Esophagus muscularis mucosa (tissue), 4 donors: ENCODE results near the gene CROCC. TPM values are rescaled to one million over a fixed set of nuclear protein-coding genes. Genes with fewer than 3 reads are reported as not detected.

ENCODE experiments used
- DNase-seq: peaks from one replicate; pipeline ENCODE4 v3.0.0-alpha.2; 2017; ENCODE audit errors: extremely low spot score
- H3K27ac ChIP-seq, 4 donors: fragments of 200-600 bp; sonication (generic); replicated peaks in 1 of 4; 1 replicate in 3 of 4; 2 replicates in 1 of 4; pipeline ENCODE4 v1.5.1; 2016 to 2019; ENCODE audit warnings: mild to moderate bottlenecking in 1 of 4
- H3K27me3 ChIP-seq, 4 donors: fragments of 200-600 bp; sonication (generic); one replicate each; pipeline versions ENCODE4 v1.5.1 to v1.6.0; 2016 to 2019
- H3K36me3 ChIP-seq, 4 donors: fragments of 200-600 bp; sonication (generic); one replicate each; pipeline ENCODE4 v1.5.1; 2016 to 2019
- H3K4me1 ChIP-seq, 4 donors: fragments of 200-600 bp; sonication (generic); one replicate each; pipeline ENCODE4 v1.5.1; 2016 to 2019
- H3K4me3 ChIP-seq, 4 donors: fragments of 200-600 bp; sonication (generic); 1 replicate in 2 of 4; 2 replicates in 2 of 4; pipeline ENCODE4 v1.5.1; 2016 to 2019; ENCODE audit warnings: mild to moderate bottlenecking in 4 of 4, moderate library complexity in 1 of 4
- H3K9me3 ChIP-seq, 4 donors: fragments of 200-600 bp; sonication (generic); 1 replicate in 3 of 4; 2 replicates in 1 of 4; pipeline ENCODE4 v1.5.1; 2016 to 2019
- EP300 ChIP-seq: sonication (generic); formaldehyde crosslinking; IDR thresholded peaks from one replicate; pipeline ENCODE4 v1.6.1; 2017; ENCODE audit warnings: antibody characterized with exemption
- POLR2A ChIP-seq: fragments of 450-650 bp; IDR thresholded peaks from one replicate; pipeline ENCODE4 v1.6.1; 2017; ENCODE audit warnings: antibody characterized with exemption, moderate library complexity, mild to moderate bottlenecking, low read depth
- POLR2AphosphoS5 ChIP-seq, 2 donors: sonication (generic); formaldehyde crosslinking; IDR thresholded peaks; one replicate each; pipeline ENCODE4 v1.6.1; 2017; ENCODE audit warnings: antibody characterized with exemption in 2 of 2
- WGBS: methylation state at CpG from one replicate; pipeline ENCODE4 v1.1.5; 2018; 5-methylcytosine and 5-hydroxymethylcytosine counted together
- intact Hi-C: fragments of 100-400 bp; cut with DNase I; formaldehyde crosslinking; loops from one replicate; pipeline ENCODE4 v1.15.1; 2023
- total RNA-seq, 4 donors: library from RNA; depleted of rRNA; stranded (reverse); fragments of >200 nt; gene quantifications; one replicate each; pipeline versions ENCODE4 v1.1.0 to v1.2.1, GENCODE V29; 2016
- TF ChIP-seq, protein P1 (sequence below), 3 experiments: fragments of 200-600 bp in 2 of 3; fragments of 450-650 bp in 1 of 3; sonication (generic) in 2 of 3; IDR thresholded peaks; one replicate each; pipeline ENCODE4 v1.5.1; 2017 to 2019; ENCODE audit warnings: antibody characterized with exemption in 3 of 3, mild to moderate bottlenecking in 2 of 3, moderate library complexity in 1 of 3

CROCC gene
- total RNA-seq, 4 donors from 2014 or later, result 17.6 to 36.3 (median 23.0) TPM

DNA sequence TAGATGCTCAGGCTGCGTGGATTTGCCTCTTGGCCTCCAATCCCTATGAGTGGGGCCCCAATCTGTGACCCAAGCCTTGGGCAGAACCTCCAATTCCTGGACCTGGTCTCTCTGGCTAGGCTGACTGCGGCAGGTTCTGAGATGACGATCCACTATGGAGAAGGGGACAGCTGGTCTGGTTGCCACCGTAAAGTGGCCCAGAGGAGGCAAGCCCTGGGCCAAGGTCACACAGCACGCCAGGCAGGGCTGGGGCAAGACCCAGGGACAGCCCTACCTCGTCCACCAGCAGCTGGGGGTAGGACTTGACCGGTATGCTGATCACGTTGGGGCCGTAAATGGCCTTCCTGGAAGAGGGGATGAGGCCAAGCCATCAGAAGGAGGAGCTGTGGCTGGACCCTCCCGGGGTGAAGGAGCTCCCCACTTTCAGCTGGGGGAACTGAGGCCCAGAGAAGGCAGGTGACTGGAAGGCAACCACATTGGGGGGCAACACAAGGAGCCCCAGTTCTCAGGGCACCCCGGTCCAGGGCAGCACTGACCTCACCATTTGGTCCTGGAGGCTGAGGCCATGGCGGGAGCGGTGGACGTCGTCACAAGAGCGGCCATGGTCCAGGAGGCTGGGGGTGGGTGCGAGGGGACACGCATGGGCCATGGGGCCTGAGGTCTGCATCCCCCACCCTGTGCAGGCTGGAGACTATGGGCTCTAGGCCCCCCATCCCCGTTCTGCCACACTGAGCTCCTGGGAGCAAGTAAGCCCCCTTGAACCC is 80.2 kb downstream of the CROCC start:
- no peaks in the 10 kb centered on the region for H3K9me3 ChIP-seq
- no peak overlapping the region for H3K4me3 ChIP-seq
- H3K36me3 ChIP-seq, result peaks cover 53 to 95% (median 85%) of the 10 kb centered on the region in 4 donors
- no peaks in the 10 kb centered on the region for H3K27me3 ChIP-seq
- WGBS, result 96% methylated on average over 11 of the region's 19 CpGs
- TF ChIP-seq POLR2AphosphoS5 (IDR thresholded peaks at IDR 0.05) (no peak), POLR2A (no peak), EP300 (no peak)
- TF ChIP-seq, protein P1, sequence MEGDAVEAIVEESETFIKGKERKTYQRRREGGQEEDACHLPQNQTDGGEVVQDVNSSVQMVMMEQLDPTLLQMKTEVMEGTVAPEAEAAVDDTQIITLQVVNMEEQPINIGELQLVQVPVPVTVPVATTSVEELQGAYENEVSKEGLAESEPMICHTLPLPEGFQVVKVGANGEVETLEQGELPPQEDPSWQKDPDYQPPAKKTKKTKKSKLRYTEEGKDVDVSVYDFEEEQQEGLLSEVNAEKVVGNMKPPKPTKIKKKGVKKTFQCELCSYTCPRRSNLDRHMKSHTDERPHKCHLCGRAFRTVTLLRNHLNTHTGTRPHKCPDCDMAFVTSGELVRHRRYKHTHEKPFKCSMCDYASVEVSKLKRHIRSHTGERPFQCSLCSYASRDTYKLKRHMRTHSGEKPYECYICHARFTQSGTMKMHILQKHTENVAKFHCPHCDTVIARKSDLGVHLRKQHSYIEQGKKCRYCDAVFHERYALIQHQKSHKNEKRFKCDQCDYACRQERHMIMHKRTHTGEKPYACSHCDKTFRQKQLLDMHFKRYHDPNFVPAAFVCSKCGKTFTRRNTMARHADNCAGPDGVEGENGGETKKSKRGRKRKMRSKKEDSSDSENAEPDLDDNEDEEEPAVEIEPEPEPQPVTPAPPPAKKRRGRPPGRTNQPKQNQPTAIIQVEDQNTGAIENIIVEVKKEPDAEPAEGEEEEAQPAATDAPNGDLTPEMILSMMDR (IDR thresholded peaks at IDR 0.05), result no peak
- no peak for DNase-seq
- no peak overlapping the region for H3K27ac ChIP-seq
- intact Hi-C loops, result no loop called here
- H3K4me1 ChIP-seq, result no peaks in the 10 kb centered on the region

DNA sequence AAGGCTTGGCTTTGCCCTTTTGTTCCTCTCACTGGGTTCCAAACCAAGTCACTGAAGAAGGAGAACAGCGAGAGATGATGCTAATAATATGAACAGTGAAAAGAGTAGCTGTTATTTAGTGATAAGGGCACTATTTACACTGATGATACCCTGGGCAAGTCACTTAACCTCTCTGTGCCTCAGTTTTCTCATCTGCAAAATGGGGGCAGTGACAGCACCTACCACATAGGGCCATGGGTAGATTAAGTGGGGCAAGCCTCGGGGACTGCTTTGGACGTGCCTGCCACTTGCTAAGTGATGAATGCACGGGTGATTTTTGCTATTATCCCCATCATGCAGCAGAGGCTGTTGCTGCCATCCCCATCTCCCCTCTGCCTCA is 80.8 kb downstream of the CROCC start:
- Histone ChIP-seq H3K27me3 (no peaks in the 10 kb centered on the region), H3K36me3 (peaks cover 51 to 89% (median 79%) of the 10 kb centered on the region in 4 donors), H3K27ac (no peak overlapping the region), H3K4me3 (no peak overlapping the region), H3K9me3 (no peaks in the 10 kb centered on the region), H3K4me1 (no peaks in the 10 kb centered on the region)
- intact Hi-C loops, result no loop called here
- 90% methylated on average over 4 of the region's 4 CpGs for WGBS
- no peak for TF ChIP-seq POLR2AphosphoS5 (IDR thresholded peaks at IDR 0.05)
- TF ChIP-seq, protein P1 (IDR thresholded peaks at IDR 0.05), result no peak
- TF ChIP-seq EP300, result no peak
- no peak for TF ChIP-seq POLR2A
- DNase-seq, result no peak

DNA sequence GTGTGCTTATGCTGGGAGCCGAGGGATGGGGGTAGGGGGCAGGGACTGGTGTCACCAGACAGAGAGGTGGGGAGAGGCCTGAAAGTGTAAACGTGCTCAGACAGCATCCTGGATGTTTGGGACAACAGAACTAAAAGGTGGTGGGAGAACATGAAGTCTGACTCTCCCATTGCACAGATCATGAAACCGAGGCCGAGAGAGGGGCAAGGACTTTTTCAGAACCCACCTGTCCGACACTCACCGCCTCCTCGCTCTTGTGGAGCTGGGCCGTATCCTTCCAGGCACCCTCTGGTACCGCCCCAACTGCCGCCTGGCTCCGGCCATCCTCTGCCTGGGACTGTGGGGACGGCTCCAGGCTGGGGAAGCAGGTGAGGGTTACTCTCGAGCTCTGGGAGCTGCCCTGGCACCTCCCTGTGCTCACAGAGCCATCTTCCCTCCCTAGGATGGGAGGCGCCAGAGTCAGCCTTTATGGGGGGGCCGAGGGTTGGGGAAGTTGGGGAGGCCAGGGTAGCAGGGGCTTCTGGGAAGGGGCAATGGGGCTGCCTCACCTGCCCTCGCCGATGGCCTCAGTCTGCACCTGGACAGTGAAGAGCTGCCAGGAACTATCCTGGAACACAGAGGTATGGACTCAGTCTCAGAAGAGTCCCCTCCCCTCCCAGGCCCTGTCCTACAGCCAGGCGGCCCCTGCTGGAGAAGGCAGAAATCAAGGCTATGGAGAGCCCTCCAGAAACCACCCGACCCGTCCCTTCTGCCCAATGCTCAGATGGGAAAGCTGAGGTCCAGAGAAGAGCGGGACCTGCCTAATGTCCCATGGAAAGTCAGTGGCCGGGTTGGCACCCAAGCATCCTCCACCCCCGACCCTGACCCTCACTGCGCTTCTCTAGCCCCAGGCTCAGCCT is 83.0 kb downstream of the CROCC start:
- WGBS, result 90% methylated on average over 23 of the region's 24 CpGs
- TF ChIP-seq POLR2A (no peak), EP300 (no peak)
- TF ChIP-seq, protein P1 (IDR thresholded peaks at IDR 0.05), result no peak
- H3K27ac ChIP-seq, result no peak overlapping the region
- intact Hi-C loops, result no loop called here
- H3K4me1 ChIP-seq, result peaks cover 4 to 5% (median 4%) of the 10 kb centered on the region in 4 donors
- H3K36me3 ChIP-seq, result peaks cover 35 to 69% (median 59%) of the 10 kb centered on the region in 4 donors
- H3K9me3 ChIP-seq, result no peaks in the 10 kb centered on the region
- H3K4me3 ChIP-seq, result no peak overlapping the region
- DNase-seq, result no peak
- H3K27me3 ChIP-seq, result no peaks in the 10 kb centered on the region

DNA sequence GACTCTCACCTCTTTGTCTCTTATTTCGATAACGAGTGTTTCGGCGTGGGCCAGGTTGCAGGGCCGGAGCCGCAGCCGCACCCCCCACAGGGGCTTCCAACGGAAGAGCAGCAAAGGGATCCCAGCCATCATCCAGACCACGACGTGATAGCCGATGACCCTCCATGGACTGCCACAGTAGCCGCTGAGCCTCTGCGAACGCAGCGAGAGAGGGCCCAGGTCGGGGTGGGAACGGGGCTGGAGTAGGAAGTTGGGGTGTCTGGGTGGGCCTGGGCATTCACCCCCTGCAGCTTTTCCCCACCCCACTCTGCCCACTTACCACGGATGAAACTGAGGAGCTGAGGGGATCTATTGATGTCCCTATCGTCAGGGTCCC is 83.6 kb downstream of the CROCC start:
- DNase-seq, result no peak
- WGBS, result 88% methylated on average over 17 of the region's 19 CpGs
- H3K27me3 ChIP-seq, result no peaks in the 10 kb centered on the region
- H3K9me3 ChIP-seq, result no peaks in the 10 kb centered on the region
- H3K4me1 ChIP-seq, result peaks cover 10 to 11% (median 11%) of the 10 kb centered on the region in 4 donors
- TF ChIP-seq POLR2AphosphoS5 (IDR thresholded peaks at IDR 0.05) (no peak), EP300 (no peak), POLR2A (no peak)
- TF ChIP-seq, protein P1 (IDR thresholded peaks at IDR 0.05), result no peak
- H3K4me3 ChIP-seq, result no peak overlapping the region
- H3K27ac ChIP-seq, result no peak overlapping the region
- intact Hi-C loops, result no loop called here
- peaks cover 35 to 63% (median 52%) of the 10 kb centered on the region in 4 donors for H3K36me3 ChIP-seq
